PFSK-1 (cell line): ENCODE results near the gene FBLN2.

ENCODE experiments used
- FOXP2 ChIP-seq: optimal IDR thresholded peaks from 2 replicates; pipeline ENCODE3; 2011; ENCODE audit warnings: borderline replicate concordance, control low read depth, inconsistent platforms; ENCODE audit not compliant: insufficient read depth; ENCODE audit errors: extremely low read length, extremely low read depth
- POLR2AphosphoS5 ChIP-seq: IDR thresholded peaks from 2 replicates; pipeline ENCODE4 v1.6.1; 2012; ENCODE audit warnings: low read depth, mild to moderate bottlenecking, control low read depth, low read length, moderate library complexity
- SIN3A ChIP-seq: IDR thresholded peaks from 2 replicates; pipeline ENCODE4 v1.6.1; 2012; ENCODE audit warnings: mild to moderate bottlenecking, low read length, moderate library complexity, borderline replicate concordance; ENCODE audit not compliant: insufficient read depth
- TAF1 ChIP-seq: IDR thresholded peaks from 2 replicates; pipeline ENCODE4 v1.6.1; 2012; ENCODE audit warnings: low read length, control low read depth, borderline replicate concordance; ENCODE audit not compliant: insufficient read depth
- TF ChIP-seq, protein P1 (sequence below), 2 experiments: IDR thresholded peaks; 2 replicates each; pipeline versions ENCODE4 v1.6.1 to v1.8.0; 2011 to 2012; ENCODE audit warnings: low read depth in 2 of 2, low read length in 2 of 2, control low read depth in 1 of 2, inconsistent platforms in 1 of 2, mild to moderate bottlenecking in 1 of 2, moderate library complexity in 1 of 2; ENCODE audit not compliant: insufficient read depth in 1 of 2

DNA sequence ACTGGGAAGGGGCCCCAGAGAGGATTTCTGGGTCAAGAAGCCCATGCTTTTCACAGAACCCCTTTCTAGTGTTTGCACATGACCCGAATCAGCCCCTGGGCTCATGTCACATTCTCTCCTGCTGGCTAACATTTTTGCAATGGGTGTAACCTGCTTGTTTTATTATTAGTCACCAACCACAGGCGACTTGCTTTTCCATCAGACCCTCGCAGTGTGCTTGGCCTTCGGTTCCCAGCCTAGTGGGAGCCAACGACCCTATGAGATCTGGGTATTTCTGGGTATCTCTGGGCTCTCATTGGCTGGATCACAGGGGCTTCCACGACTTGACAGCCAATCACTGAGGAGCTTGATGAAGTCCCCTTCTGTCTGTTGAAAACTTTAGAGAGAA, 11.0 kb upstream of the FBLN2 start:
- TF ChIP-seq, protein P1, sequence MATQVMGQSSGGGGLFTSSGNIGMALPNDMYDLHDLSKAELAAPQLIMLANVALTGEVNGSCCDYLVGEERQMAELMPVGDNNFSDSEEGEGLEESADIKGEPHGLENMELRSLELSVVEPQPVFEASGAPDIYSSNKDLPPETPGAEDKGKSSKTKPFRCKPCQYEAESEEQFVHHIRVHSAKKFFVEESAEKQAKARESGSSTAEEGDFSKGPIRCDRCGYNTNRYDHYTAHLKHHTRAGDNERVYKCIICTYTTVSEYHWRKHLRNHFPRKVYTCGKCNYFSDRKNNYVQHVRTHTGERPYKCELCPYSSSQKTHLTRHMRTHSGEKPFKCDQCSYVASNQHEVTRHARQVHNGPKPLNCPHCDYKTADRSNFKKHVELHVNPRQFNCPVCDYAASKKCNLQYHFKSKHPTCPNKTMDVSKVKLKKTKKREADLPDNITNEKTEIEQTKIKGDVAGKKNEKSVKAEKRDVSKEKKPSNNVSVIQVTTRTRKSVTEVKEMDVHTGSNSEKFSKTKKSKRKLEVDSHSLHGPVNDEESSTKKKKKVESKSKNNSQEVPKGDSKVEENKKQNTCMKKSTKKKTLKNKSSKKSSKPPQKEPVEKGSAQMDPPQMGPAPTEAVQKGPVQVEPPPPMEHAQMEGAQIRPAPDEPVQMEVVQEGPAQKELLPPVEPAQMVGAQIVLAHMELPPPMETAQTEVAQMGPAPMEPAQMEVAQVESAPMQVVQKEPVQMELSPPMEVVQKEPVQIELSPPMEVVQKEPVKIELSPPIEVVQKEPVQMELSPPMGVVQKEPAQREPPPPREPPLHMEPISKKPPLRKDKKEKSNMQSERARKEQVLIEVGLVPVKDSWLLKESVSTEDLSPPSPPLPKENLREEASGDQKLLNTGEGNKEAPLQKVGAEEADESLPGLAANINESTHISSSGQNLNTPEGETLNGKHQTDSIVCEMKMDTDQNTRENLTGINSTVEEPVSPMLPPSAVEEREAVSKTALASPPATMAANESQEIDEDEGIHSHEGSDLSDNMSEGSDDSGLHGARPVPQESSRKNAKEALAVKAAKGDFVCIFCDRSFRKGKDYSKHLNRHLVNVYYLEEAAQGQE (IDR thresholded peaks at IDR 0.05; ENCODE audit: insufficient read depth in 1 of 2, low read depth in 2 of 2, low read length in 2 of 2): no peak
- TF ChIP-seq POLR2AphosphoS5 (no peak), TAF1 (no peak), SIN3A (no peak), FOXP2 (no peak)
